Stimulated activated CD4-positive, alpha-beta T cell treated with anti-CD3 and anti-CD28 coated beads, TNF-alpha, amount 100 ng/mL, for 48 hours (primary cell): ENCODE data around the gene HPCAL1.

Experiments
- DNase-seq, 3 donors: peaks; one replicate each; pipeline ENCODE4 v3.0.0-alpha.2; 2020; ENCODE audit warnings: low read depth in 3 of 3

Gene HPCAL1

DNA sequence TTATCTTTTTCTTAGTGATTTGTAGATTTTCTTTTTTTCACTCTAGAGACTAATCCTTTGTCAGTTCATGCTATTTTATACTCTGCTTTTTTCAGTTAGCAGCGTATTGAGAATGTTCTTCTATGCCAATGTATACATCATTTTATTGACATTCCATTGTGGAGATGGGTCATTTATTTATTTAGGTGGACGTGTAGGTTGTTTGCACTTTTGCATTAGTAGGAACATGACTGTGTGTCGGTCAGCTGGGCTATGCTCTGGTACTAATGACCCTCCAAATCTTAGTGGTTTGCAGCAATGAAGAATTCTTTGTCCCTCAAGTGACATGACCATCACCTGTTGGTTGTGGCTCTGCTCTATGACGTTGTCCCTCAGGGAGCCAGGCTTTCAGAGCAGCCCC, 33.6 kb downstream of the HPCAL1 start:
- DNase-seq = no peak

DNA sequence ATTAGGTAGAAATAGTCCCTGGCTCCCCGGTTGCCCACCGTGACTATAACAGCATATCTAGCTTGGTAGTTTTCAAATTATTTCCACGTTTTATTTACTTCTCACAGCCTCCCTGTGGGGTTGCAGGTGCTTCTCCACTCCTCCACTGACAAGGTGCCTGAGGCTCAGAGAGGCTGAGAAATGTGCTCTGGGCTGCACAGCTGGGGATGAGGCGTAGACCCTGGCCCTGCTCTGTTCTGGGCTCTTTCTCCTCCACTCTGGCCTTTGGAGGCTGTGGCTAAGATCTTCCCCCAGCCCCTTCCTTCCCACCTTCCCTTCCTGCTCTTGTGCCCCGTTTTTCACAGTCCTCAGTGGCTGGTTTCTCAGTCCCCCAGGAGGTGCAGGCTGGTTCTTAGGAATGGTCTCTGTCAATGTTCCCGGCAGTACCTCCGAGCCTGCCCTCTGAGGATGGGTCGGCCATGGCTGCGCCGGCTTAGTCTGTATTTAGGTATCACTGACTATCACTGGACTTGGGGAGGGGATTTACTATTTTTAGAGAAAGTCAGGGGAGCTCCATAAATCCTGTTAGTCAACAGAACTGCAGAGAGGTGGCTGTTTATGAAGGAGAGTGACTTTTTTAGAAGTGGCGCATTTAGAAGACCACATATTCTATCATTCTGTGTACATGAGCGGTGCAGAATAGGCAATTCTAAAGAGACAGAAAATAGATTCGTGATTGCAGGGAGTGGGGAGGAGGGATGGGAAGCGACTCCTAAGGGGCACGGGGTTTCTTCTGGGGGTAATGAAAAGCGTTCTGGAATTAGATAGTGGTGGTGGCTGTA, 35.0 kb downstream of the HPCAL1 start:
- DNase-seq = no peak

DNA sequence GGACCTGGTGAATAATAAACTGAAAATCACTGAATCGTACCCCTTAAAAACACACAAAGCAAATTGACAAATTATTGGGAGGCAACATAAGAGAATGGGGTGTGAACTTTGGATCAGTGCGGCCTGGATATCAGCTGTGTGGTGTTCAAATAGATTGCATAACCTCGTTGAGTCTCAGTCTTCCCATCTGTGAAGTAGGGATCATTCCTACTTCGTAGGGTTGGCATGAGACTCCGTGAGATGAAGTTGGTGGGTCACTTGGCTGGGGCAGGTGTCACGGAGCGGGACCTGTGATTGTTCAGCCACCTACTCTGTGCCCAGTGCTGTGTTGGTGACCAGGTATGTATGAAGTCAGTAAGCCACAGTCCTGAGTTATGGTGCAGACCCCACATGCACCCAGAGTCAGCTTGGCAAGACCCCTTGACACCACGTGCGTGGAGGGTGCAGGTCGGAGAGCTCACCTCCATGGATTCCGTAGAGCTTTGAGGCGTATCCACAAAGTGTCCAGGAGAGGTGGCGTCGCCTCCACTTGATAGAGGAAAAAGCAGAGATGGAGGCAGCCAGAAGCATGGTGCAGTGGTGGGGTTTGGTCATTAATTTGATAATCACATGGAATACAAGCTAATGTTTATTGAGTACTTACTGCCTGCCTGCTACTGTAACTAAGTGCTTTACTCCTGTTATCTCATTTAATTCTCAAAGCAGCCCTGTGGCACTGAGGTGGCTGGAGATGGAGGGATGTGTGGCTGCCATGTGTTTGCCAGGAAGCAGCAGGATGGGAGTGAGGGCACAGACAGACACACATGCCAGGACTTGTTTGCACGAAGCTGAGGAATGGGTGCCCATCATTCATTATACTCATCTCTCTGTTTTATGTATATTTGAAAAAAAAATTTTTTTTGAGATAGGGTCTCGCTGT, 35.8 kb downstream of the HPCAL1 start:
- no peak for DNase-seq

DNA sequence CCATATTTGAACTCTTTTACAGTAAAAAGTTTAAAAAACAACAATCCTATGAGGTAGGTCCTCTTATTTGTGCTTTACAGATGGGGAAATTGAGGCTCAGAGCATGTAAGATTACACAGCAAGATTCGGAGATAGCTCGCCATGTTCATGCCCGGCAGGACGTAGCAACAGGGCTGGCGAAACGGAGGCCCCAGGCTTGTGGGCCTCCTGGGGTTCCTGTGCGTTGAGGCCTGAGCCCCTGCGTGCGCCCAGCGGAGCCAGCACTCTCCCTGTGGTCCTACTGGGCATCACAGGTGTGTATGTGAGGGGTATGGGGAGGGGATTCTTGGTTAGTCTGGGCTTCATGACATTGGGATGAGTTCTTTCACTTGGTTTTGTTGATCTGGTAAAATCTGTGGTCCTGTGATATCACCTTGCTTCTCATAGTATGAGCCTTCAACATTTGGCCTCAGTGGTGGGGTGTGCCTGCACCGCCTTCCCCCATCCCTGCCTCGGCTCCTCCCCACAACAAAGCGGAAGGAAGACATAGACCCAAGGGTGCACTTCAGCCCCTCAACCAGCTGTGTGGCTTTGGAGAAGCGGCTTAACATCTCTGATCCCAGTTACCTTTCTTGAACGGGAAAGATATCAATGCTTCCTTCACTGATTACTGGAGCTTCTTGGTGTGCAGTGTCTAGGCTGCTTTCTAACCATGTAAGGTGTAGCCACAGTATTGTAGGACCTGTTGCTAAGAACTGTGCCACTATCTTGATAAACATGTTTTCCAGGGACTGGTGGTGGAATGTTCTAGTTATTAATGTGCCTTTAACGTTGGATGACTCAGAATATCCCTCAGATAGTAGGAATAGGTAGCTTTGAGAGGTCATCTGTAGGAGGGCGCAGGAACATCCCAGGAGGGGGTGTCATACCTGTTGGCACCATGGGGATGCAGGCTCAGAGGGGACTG, 37.2 kb downstream of the HPCAL1 start:
- DNase-seq = no peak

DNA sequence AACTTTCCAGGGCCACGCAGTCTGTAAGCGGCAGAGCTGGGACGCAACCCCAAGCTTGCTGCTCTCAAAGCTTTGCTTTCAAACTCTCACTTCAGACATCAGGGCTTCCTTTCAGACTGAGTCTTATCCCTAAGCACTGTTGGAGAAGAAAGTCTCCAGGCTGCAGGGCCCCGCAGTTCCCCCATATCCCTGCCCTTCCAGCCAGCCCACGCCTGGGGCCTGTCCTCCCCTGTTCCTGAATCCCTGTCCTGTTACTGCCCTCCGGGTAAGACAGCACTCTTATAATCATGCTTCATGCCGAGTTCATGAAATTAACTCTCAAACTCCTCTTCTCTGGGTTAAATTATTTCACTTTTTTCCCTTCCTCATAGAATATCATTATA, 37.9 kb downstream of the HPCAL1 start:
- DNase-seq = no peak

DNA sequence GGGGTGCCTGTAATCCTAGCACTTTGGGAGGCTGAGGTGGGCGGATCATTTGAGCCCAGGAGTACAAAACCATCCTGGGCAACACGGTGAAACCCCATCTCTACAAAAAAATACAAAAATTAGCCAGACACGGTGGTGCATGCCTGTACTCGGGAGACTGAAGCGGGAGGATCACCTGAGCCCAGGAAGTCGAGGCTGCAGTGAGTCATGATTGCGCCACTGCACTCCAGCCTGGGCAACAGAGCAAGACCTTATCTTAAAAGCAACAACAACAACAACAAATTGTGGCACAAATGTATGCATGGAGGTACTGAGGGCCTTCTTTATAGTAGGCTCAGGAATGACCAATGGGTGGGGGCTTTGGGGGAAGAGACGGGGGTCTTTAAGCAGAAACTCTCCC, 38.5 kb downstream of the HPCAL1 start:
- DNase-seq = no peak

DNA sequence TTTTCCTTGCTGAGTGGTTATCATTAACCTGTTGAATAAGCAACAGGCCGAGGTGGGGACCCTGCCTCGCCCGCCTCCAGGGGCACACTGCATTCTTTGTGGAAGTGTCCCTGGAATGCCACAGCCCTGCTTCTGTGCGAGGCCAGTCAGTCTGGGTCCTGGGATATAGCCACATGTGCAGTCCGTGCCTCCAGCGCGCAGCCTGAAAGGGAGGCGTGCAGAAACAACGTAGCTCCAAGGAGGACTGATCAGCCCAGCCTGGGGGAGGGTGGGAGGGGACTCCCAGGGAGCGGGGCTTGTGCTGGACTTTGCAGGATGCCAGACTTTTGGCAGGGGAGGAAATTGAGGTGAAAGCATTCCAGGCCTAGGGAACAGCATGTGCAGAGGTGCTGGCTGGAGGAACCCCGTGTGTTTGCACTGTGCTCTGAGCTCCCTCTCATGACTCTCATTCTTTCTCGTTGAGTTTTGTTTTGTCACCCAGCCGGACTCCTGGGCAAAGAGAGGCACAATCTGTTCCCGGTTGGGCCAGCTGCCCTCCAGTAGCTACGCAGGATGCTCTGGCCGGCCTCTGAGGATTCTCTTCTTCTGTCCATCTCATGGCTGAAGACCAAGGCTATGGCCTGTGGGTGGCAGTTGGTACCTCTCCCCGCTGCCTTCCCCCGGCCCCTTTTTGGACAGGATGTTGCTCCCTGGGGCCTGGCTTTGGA, 39.7 kb downstream of the HPCAL1 start:
- DNase-seq = no peak

DNA sequence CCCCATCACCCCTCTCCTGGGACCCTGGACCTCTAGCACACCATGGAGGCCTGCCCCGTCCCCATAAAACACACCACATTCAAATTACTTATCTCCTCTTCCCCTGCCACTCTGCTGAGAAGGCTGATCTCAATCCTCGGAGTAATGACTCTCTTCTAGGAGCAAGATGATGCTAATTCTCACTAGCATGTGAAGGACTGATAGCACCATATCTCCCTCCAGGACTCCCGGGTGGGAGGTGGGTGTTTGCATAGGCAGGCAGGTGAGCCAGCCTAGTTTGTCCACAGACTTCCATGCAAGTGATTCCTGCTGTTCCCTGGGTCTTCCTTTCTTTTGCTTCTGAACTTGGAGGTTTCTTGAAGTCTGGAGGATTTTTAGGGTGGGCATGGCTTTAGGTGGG, 40.5 kb downstream of the HPCAL1 start:
- no peak for DNase-seq

DNA sequence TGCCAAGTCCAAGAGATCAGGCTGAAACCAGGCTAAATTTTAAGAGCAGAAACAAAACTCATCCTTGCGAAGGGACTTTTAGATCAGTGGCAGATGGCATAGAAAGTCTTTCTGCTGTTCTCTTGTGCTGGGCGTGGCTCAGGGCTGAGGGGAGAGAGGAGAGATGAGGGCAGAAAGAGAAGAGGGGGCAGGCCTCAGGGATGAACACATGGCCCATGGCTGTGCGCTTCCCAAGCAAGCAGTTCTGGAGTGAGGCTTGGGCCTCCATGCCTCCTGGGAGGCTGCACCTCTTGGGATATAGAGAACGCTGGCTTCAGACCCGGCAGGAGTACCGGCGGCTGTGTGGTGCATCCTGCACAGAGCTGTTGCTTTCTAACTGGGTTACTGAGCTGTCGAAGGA, 41.0 kb downstream of the HPCAL1 start:
- no peak for DNase-seq

DNA sequence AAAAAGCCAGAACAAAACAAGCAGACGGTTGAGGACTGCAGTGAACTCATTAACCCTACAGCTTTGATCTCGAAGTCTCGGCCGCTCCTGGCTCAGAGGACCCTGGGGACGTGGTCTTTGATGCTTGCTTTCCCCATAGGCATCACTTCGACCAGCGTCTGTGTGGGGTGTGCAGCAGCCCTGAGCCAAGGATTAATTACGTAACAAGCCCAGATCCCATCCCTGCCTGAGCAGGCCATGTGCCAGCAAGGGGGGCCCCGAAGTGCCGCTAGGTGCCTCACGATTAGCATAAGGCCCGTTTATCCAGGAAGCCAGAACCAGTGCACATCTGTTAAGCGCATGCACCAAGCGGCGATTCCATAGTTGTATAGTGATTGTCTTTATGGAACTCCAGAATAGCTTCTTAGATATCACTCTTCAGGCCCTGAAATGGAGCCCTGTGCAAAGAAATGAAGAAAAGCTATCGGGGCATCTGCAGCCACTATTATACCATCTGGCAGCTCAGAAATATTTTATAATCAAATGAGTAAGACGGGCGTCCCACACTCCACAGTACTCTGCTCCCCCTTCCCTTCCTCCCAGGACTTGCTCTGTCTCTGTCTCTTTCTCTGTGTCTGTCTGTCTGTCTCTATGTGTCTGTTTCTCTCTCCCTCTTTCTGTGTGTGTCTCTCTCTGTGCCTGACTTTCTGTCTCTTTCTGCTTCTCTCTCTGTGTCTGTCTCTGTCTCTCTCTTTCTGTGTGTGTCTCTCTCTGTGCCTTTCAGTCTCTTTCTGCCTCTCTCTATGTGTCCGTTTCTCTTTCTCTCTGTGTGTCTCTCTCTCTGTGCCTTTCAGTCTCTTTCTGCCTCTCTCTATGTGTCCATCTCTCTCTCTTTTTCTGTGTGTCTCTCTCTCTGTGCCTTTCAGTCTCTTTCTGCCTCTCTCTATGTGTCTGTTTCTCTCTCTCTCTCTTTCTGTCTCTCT, 41.7 kb downstream of the HPCAL1 start:
- DNase-seq = no peak

DNA sequence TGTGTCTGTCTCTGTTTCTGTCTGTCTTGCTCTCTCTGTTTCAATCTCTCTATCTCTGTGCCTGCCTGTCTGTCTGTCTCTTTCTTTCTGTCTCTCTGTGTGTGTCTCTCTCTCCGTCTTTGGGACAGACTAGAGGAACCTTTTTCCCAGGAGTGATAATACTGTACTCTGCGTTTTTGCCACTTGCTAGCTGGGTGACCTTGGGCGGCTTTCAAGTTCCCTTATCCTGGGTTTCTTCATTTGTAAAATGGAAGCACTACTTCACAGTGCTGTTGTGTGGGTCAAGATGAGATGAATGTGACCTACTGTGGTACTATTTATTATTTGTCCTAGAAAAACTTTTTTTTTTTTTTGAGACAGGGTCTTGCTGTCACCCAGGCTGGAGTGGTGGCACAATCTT, 42.4 kb downstream of the HPCAL1 start:
- DNase-seq = no peak

DNA sequence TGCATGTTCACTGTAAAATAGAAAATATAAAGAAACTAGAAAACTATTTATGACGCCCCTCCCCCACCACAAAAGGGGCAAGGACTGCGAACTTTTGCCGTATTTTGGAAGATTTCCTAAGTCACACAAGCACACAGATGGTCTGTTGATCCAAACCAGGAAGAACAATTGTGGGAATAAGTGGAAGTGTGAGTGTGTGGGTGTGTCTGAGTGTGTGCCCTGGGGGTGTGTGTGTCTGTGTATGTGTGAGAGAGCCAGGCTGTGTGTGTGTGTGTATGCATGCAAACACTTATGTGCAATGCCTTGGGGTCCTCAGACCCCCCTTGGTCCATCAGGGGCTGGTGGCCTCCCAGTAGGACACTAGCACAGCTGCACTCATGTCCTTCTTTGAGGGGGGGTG, 43.1 kb downstream of the HPCAL1 start:
- no peak for DNase-seq

DNA sequence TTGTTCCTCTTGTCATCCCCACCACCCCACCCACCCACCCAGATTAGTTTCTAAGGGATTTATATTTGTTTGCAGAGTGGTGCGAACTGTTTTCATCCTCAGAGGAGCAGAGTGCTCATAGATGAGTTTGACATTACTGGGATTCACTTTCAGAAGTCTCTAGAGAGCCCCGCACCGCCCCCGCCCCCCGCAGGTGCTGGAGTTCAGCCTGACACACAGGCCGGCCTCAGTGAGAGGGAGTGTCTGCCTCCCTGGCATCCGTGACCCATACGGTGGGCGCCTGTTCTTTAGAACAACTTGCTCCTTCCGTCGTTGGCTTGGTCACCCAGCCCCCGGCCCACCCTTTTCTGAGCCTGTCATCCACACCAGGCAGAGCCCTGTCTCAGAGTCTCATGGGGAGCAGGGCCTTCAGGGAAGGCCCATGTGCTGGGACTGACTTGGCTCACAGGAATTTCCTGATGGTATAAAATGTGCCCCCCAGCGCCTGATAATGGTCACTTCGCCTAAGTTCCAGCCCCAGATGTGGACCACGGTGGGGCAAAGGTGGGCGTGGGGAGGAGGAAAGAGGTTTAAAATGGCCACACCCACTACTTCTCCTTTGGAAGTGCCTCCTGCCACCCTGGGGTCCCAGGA, 44.3 kb downstream of the HPCAL1 start:
- no peak for DNase-seq

DNA sequence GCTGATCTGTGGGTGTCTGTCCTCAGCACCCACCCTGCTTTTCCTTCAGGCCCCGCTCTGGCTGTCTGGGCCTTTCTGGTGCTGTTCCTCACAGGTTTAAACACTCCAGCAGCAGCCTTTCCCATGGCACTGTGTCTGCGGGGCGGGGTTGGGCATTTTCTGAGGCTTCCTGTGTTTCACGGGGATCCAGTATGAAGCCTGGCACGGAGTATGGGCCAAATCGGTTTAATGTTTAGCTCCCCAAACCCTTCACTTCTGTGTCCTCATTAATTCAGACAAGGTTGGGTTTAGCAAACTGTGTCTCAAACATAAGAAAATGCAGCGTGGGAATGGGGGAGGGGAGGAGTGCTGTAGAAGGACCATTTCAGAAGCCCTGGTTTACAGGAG, 44.9 kb downstream of the HPCAL1 start:
- DNase-seq = no peak

DNA sequence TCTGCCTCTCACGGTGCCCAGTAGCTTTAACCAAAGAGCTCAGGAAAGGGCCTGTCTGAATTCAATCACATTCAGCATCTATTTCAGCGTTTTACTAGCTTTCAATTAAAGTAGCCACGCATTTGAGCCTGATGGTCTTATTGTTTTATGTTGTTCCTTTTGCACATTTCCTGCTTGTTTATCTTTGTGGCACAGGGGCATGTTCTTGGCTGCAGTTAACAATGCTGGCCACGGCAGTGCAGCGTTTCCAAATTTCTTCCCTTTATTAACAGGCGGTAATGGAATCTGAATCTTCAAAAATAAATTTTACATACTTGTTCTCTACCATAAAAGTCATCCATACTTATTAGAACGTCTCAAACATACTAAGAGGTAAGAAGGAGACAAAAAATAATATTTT, 46.2 kb downstream of the HPCAL1 start:
- DNase-seq = no peak

DNA sequence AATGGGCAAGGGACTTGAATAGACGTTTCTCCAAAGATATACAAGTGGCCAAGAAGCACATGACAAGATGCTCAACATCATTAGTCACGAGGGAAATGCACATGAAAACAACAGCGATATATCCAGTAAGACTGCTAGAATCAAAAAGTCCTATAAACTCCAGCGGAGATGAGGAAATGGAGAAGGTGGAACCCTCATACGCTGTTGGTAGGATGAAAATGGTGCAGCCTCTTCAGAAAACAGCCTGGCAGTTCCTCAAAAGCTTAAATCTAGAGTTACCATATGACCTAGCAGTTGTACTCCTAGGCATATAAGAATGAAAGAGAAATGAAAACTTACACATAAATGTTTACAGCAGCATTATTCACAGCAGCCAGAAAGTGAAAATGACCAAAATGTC, 48.1 kb downstream of the HPCAL1 start:
- DNase-seq = no peak

DNA sequence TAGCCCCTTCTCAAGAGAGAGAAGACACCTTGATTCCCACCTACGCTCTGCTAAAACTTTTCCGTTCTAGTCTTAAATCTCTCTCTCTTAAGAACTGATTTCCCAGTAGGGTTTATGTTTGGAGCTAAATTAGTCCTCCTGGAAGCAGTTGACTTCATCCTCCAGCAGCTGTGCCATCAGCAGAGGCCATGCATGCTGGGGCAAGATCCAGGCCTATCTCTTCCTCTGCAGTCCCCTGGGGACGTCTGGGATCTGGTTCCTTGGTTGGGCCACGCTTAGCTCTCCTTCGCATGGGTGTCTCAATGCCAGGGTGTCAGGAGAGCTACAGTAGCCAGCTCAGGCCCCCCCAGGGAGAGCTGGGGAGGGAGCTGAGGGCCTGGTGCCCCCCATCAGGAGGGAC, 49.7 kb downstream of the HPCAL1 start:
- no peak for DNase-seq

DNA sequence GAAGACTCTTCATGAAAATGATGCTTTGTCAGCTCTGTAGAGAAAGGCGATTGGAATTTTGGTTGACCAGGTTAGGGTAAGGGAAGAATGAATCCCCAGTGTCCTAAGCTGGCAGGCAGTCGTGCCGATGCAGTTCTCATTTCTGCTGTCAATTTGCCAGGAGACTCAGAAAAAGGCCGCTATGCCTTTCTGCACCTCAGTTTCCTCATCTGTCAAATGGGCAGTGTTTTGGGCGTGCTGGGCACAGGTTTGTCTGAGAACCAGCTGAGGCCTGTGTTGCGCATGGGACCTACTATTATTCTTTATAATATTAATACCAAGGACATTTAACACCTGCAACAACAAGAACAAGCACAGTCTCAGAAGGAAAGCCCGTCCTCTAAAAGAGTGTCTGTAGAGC, 50.3 kb downstream of the HPCAL1 start:
- no peak for DNase-seq

DNA sequence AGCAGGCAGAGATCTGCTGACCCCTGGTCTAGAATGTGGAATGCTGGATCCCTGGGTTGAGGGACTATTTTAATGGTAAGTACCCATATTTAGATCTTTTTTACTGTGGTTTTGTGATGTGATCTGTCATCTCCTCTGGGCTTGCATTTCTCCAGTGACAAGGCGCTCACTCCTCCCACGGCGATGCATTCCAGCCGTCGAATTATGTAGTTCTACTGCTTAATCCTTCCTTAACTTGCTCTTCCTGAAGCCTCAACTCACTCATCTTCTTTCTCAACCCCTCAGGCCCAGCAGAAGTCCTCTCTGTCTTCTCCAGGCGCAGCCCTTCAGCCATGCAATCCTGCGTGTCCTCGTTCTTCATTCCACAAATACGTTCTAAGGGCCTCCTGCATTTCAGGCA, 51.2 kb downstream of the HPCAL1 start:
- no peak for DNase-seq

DNA sequence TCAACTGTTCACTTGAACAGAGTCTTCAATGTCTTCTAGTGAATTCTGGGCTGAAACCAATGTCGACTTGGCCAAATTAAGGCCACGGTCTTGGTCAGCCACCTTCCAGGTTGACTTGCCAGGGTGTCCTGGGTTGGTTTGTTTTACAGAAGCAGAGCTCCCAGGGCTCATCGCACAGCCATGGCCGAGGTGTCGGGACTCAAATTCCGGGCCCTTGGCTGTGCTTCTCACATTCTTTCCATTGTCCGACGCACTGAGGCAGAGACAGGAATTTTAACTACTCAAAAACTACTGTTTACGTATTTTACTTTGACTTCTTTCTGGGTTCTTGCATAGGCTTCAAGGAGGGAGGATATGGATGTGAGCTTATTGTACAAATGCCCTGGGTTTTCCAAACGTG, 51.7 kb downstream of the HPCAL1 start:
- no peak for DNase-seq
